Lung (tissue), 12 donors: ENCODE measurements around the gene COL6A1. TPM values are rescaled to one million over a fixed set of nuclear protein-coding genes. Genes with fewer than 3 reads are reported as not detected.

ENCODE experiments used
- ATAC-seq: fragments of 200-7000 bp; cut with Tn5 transposase; one replicate; pipeline ENCODE4 v1.9.1; 2020; ENCODE audit warnings: moderate number of reproducible peaks; ENCODE audit not compliant: insufficient read depth, low FRiP score
- DNase-seq, 3 donors: peaks; one replicate each; pipeline ENCODE4 v3.0.0-alpha.2; 2013 to 2017
- H3K27ac ChIP-seq, 2 donors: one replicate each; pipeline ENCODE4 v1.5.1; 2013; ENCODE audit warnings: mild to moderate bottlenecking in 2 of 2, moderate library complexity in 2 of 2, control low read depth in 1 of 2, inconsistent platforms in 1 of 2, low read depth in 1 of 2, low read length in 1 of 2
- H3K27me3 ChIP-seq, 3 donors: one replicate each; pipeline ENCODE4 v1.5.1; 2013; ENCODE audit warnings: low read length in 2 of 3; ENCODE audit not compliant: control insufficient read depth in 3 of 3, insufficient read depth in 3 of 3
- H3K36me3 ChIP-seq, 4 donors: one replicate each; pipeline ENCODE4 v1.5.1; 2013; ENCODE audit warnings: low read length in 4 of 4, mild to moderate bottlenecking in 1 of 4, moderate library complexity in 1 of 4; ENCODE audit not compliant: control insufficient read depth in 4 of 4, insufficient read depth in 4 of 4
- H3K4me1 ChIP-seq, 5 donors: one replicate each; pipeline ENCODE4 v1.5.1; 2013; ENCODE audit warnings: low read length in 5 of 5, mild to moderate bottlenecking in 2 of 5, moderate library complexity in 1 of 5; ENCODE audit not compliant: control insufficient read depth in 5 of 5, insufficient read depth in 5 of 5
- H3K4me3 ChIP-seq: one replicate; pipeline ENCODE4 v1.5.1; 2013; ENCODE audit warnings: mild to moderate bottlenecking, control low read depth, moderate library complexity
- H3K9ac ChIP-seq, 2 donors: one replicate each; pipeline ENCODE4 v1.5.1; 2013; ENCODE audit warnings: low read length in 2 of 2, control low read depth in 1 of 2; ENCODE audit not compliant: insufficient read depth in 1 of 2
- H3K9me3 ChIP-seq, 4 donors: one replicate each; pipeline ENCODE4 v1.5.1; 2013; ENCODE audit warnings: low read length in 3 of 4, mild to moderate bottlenecking in 1 of 4, moderate library complexity in 1 of 4; ENCODE audit not compliant: control insufficient read depth in 4 of 4, insufficient read depth in 3 of 4
- WGBS, 2 donors: extraction: QIAGEN DNeasy Blood & Tissue Kit; methylation state at CpG; one replicate each; pipeline ENCODE4 v1.1.7; 2013; 5-methylcytosine and 5-hydroxymethylcytosine counted together
- polyA plus RNA-seq, 2 donors: library from polyadenylated mRNA; stranded (reverse); fragments of 200-250 nt; gene quantifications; one replicate each; pipeline ENCODE4 v1.2.1, GENCODE V29; 2013
- total RNA-seq, 2 donors: library from RNA; depleted of rRNA in 1 of 2; stranded (reverse); fragments of >200 nt in 1 of 2; gene quantifications; one replicate each; pipeline ENCODE4 v1.2.1, GENCODE V29; 2014 to 2021
- TF ChIP-seq, protein P1 (sequence below): IDR thresholded peaks from 2 replicates; pipeline ENCODE4 v1.5.1; 2012; ENCODE audit warnings: mild to moderate bottlenecking; ENCODE audit errors: control extremely low read depth, extremely low read depth
- donor health status: control.
- donor health status: control.
- donor health status: Bipolar disorder and iron deficiency.
- donor health status: healthy.
- donor health status: DM: yes; HTN: yes; CAD: no.

Gene COL6A1
- total and polyA plus RNA-seq, 4 donors: 107 to 399 (median 172) TPM

DNA sequence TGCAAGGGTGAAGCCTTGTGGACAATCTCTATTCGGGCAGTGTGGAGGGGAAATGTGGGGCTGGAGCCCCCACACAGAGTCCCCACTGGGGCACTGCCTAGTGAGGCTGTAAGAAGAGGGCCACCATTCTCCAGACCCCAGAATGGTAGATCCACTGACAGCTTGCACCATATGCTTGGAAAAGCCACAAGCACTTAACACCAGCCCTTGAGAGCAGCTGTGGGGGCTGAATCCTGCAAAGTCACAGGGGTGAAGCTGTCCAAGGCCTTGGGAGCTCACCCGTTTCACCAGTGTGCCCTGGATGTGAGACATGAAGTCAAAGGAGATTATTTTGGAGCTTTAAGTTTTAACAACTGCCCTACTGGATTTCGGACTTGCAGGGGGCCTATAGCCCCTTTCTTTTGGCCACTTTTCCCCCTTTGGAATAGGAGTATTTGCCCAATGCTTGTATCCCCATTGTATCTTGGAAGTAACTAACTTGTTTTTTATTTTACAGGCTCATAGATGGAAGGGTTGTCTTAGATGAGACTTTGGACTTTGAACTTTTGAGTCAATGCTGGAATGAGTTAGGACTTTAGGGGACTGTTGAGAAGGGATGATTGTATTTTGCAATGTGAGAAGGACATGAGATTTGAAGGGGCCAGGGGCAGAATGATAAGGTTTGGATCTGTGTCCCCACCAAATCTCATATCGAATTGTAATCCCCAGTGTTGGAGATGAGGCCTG, 16.3 kb upstream of the COL6A1 start:
- no peak overlapping the region for H3K9ac ChIP-seq
- TF ChIP-seq, protein P1, sequence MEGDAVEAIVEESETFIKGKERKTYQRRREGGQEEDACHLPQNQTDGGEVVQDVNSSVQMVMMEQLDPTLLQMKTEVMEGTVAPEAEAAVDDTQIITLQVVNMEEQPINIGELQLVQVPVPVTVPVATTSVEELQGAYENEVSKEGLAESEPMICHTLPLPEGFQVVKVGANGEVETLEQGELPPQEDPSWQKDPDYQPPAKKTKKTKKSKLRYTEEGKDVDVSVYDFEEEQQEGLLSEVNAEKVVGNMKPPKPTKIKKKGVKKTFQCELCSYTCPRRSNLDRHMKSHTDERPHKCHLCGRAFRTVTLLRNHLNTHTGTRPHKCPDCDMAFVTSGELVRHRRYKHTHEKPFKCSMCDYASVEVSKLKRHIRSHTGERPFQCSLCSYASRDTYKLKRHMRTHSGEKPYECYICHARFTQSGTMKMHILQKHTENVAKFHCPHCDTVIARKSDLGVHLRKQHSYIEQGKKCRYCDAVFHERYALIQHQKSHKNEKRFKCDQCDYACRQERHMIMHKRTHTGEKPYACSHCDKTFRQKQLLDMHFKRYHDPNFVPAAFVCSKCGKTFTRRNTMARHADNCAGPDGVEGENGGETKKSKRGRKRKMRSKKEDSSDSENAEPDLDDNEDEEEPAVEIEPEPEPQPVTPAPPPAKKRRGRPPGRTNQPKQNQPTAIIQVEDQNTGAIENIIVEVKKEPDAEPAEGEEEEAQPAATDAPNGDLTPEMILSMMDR: no peak
- DNase-seq: no peak
- no peaks in the 10 kb centered on the region for H3K36me3 ChIP-seq
- 85 to 89% methylated on average over 4 of the region's 4 CpGs for WGBS, 2 donors
- no peaks in the 10 kb centered on the region for H3K27me3 ChIP-seq
- no peak overlapping the region for H3K27ac ChIP-seq
- H3K4me1 ChIP-seq: peaks cover 0 to 3% (median 0%) of the 10 kb centered on the region in 5 donors
- ATAC-seq: no peak
- peaks cover 0 to 11% (median 0%) of the 10 kb centered on the region in 4 donors for H3K9me3 ChIP-seq
- H3K4me3 ChIP-seq: no peak overlapping the region

DNA sequence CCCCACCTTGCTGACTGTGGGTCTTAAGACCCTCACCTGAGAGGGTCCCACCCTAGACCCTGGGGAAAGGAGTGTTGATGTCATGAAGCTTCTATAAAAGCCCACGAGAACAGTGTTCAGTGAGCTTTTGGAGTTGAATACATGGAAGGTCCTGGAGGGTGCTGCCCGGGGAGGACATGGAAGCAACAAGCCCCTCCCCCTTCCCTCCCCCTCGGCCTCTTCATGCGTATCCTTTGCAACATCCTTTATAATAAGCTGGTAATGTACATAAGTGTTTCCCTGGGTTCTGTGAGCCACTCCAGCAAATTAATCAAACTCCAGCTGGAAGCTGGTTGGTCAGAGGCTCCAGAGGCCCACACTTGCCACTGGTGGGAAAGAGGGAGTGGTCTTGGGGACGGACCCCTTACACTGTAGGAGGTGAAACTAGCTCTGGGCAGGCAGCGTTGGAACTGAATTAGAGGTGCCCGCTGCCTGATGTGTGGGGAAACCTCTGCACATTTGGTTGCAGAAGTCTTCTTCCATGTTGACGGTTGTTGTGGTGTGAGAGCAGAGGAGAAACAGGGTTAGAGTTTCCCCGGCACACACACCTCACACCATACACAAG, 14.7 kb upstream of the COL6A1 start:
- Histone ChIP-seq H3K4me1 (peaks cover 0 to 20% (median 5%) of the 10 kb centered on the region in 5 donors), H3K9ac (no peak overlapping the region), H3K9me3 (peaks cover 0 to 6% (median 0%) of the 10 kb centered on the region in 4 donors), H3K36me3 (no peaks in the 10 kb centered on the region), H3K27me3 (no peaks in the 10 kb centered on the region), H3K27ac (no peak overlapping the region), H3K4me3 (no peak overlapping the region)
- TF ChIP-seq, protein P1: no peak
- no peak for DNase-seq
- no peak for ATAC-seq
- 69 to 76% methylated on average over 9 of the region's 9 CpGs for WGBS, 2 donors

DNA sequence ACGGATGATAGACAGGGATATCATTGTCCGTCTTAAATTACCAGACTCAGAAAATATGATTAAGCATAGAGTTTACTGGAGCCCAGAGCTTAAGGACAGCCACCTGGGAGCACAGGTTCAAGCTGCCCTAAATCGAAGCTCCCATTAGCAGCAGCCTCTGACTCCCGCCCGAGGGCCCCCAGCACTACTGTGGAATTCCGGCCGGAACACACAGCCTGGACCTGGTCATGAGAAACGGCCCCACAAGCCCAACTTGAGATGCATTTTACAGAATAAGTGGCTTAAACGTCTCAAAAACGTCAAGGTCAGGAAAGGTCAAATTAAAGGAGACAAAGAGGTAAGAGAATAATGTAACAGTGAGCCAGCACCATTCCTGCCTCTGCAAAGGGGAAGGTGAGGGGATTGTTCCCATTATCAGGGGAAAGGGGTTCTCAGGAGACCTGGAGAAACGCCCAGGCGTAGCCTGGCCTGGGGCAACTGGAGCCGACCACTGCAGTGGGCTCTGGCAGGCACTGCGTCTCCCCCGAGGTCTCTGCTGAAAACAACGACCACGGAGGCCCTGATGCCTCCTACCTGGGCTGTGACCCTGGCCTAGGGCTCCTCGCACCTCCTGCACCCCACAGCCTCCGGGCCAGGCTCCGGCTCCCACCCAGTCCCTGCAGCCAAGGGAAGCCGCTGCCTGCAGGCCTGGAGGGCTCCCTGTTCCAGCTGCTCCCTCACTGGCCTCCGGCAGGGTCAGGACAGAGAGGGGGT, 11.5 kb upstream of the COL6A1 start:
- H3K27me3 ChIP-seq: peaks cover 0 to 5% (median 0%) of the 10 kb centered on the region in 3 donors
- H3K36me3 ChIP-seq: no peaks in the 10 kb centered on the region
- 70 to 76% methylated on average over 22 of the region's 22 CpGs for WGBS, 2 donors
- TF ChIP-seq, protein P1: no peak
- ATAC-seq (no peak), DNase-seq (no peak)
- H3K9me3 ChIP-seq: peaks cover 0 to 1% (median 0%) of the 10 kb centered on the region in 4 donors
- no peak overlapping the region for H3K4me3 ChIP-seq
- no peak overlapping the region for H3K9ac ChIP-seq
- peaks cover 0 to 50% (median 5%) of the 10 kb centered on the region in 5 donors for H3K4me1 ChIP-seq
- no peak overlapping the region for H3K27ac ChIP-seq
